Bronchial epithelial cell (primary cell): ENCODE measurements around the gene APP. TPM values are rescaled to one million over a fixed set of nuclear protein-coding genes. Genes with fewer than 3 reads are reported as not detected.

Source experiments
- DNase-seq: peaks from one replicate; pipeline ENCODE4 v3.0.0-alpha.2; 2010; ENCODE audit warnings: low read depth
- FAIRE-seq: peaks from 2 replicates; lab custom pipeline; 2011; peaks lifted over from hg19 to GRCh38; lab: Jason Lieb, UNC
- H3K27me3 ChIP-seq: 2 replicates; pipeline ENCODE4 v1.5.1; 2011; ENCODE audit warnings: low read length; ENCODE audit not compliant: control insufficient read depth, insufficient read depth
- H3K36me3 ChIP-seq: 2 replicates; pipeline ENCODE4 v1.5.1; 2011; ENCODE audit warnings: low read length; ENCODE audit not compliant: control insufficient read depth, insufficient read depth
- H3K4me3 ChIP-seq: 2 replicates; pipeline ENCODE4 v1.5.1; 2011; ENCODE audit warnings: mild to moderate bottlenecking, low read depth, low read length, control low read depth
- CTCF ChIP-seq: IDR thresholded peaks from 2 replicates; pipeline ENCODE4 v1.5.1; 2011; ENCODE audit warnings: mild to moderate bottlenecking, moderate library complexity, low read length, control low read depth, inconsistent platforms; ENCODE audit not compliant: insufficient read depth, severe bottlenecking
- total RNA-seq: library from RNA; depleted of rRNA; stranded (reverse); fragments of >200 nt; gene quantifications from 2 replicates; pipeline ENCODE4 v1.2.1, GENCODE V29; 2014

The APP gene
- total RNA-seq, 1 donor from 2014 or later, result 745 TPM

GRCh38 chr21:25904044-25904695 is 266.4 kb downstream of the APP start:
- Histone ChIP-seq H3K27me3 (no peaks in the 10 kb centered on the region), H3K4me3 (no peak overlapping the region), H3K36me3 (peaks cover 7% of the 10 kb centered on the region)
- FAIRE-seq (no peak), DNase-seq (no peak)
- TF ChIP-seq CTCF, result no peak

- no peak for TF ChIP-seq CTCF
- FAIRE-seq (no peak), DNase-seq (no peak)
- Histone ChIP-seq H3K4me3 (no peak overlapping the region), H3K36me3 (peaks cover 7% of the 10 kb centered on the region), H3K27me3 (no peaks in the 10 kb centered on the region)
Observed at GRCh38 chr21:25903607-25904006, 267.0 kb downstream of the APP start.

GRCh38 chr21:25901330-25901979 is 269.1 kb downstream of the APP start:
- no peak for TF ChIP-seq CTCF
- DNase-seq, result peak; percentile 23
- FAIRE-seq, result no peak
- H3K27me3 ChIP-seq, result no peaks in the 10 kb centered on the region
- peaks cover 7% of the 10 kb centered on the region for H3K36me3 ChIP-seq
- no peak overlapping the region for H3K4me3 ChIP-seq

- Histone ChIP-seq H3K27me3 (no peaks in the 10 kb centered on the region), H3K36me3 (peaks cover 6% of the 10 kb centered on the region), H3K4me3 (no peak overlapping the region)
- DNase-seq (peak; percentile 31), FAIRE-seq (no peak)
- no peak for TF ChIP-seq CTCF
Observed at GRCh38 chr21:25898671-25899070, 271.9 kb downstream of the APP start.

- DNase-seq, result no peak
Observed at GRCh38 chr21:25897383-25897782, 273.2 kb downstream of the APP start.

More at GRCh38 chr21:25897383-25897782, 273.2 kb downstream of the APP start:
- no peak for FAIRE-seq
- no peak for TF ChIP-seq CTCF
- peaks cover 5% of the 10 kb centered on the region for H3K36me3 ChIP-seq
- no peaks in the 10 kb centered on the region for H3K27me3 ChIP-seq
- no peak overlapping the region for H3K4me3 ChIP-seq
